Stimulated activated CD8-positive, alpha-beta memory T cell treated with anti-CD3 and anti-CD28 coated beads, Interleukin-15, amount 100 ng/mL, for 24 hours (primary cell): ENCODE measurements around the gene BCORL1.
A peak's percentile ranks its signal among the peaks of the same experiment; 100 is the strongest.

ENCODE experiments used
- DNase-seq: peaks from one replicate; pipeline ENCODE4 v3.0.0-alpha.2; 2020; ENCODE audit warnings: low read depth

Gene BCORL1

GRCh38 chrX:130014770-130015169 lies 32.3 kb downstream of the BCORL1 start:
- no peak for DNase-seq

DNA sequence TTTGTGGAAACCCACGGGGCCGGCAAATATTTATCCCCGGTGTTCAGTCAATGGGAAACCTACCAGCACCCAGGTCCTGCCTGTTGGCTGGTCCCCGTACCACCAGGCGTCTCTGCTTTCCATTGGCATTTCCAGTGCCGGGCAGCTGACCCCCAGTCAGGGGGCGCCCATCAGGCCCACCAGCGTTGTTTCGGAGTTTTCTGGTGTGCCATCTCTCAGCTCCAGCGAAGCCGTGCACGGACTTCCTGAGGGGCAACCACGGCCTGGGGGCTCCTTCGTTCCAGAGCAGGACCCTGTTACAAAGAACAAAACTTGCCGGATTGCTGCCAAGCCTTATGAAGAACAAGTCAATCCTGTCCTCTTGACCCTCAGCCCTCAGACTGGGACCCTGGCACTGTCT lies 32.7 kb downstream of the BCORL1 start:
- no peak for DNase-seq

- no peak for DNase-seq
These were observed 35.7 kb downstream of the BCORL1 start for GRCh38 chrX:130018143-130018542.

GRCh38 chrX:130020661-130021324 lies 38.4 kb downstream of the BCORL1 start:
- no peak for DNase-seq

DNA sequence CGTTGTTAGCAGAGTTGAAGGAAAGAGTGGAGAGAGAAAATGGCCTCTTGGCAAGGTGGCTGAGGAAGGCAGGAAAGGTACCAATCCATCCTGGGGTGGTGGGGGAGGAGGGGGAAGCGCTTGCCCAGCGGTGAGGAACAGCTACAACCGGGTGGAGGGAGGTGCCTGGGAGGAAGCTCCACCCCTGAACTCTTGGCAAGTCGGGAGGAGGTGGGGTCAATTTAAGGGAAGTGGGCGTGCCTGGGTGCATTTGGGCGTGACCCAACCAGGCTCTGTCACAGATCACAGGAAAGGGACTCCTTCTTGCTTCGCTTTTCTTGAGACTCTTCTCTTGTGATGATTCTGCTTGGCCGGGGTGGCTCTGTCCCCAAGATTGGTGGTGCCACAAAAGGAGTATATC lies 41.7 kb downstream of the BCORL1 start:
- peak; percentile 3 for DNase-seq

- no peak for DNase-seq
These were observed 42.8 kb downstream of the BCORL1 start for GRCh38 chrX:130025256-130025655.

DNA sequence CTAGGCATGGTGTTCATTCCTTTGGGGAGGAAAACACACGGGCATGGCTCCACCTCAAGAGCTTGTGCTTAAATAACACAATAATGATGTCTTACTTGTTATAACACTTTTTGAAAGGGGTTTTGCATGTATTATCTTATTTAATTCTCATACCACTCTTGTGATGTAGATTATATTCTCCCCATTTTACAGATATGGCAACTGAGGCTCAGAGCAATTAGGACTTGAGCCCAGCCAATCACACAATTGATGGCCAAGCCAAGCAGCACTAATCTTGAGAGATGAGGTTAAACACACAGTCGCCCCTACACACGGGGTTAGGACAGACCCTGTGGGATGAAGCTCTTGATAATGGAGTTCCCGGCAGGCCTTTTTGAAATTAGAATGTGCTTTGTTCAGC lies 45.1 kb downstream of the BCORL1 start:
- no peak for DNase-seq

- DNase-seq, result no peak
These were observed 45.8 kb downstream of the BCORL1 start for GRCh38 chrX:130028196-130028595.

GRCh38 chrX:130030826-130031225 lies 48.4 kb downstream of the BCORL1 start:
- no peak for DNase-seq

DNA sequence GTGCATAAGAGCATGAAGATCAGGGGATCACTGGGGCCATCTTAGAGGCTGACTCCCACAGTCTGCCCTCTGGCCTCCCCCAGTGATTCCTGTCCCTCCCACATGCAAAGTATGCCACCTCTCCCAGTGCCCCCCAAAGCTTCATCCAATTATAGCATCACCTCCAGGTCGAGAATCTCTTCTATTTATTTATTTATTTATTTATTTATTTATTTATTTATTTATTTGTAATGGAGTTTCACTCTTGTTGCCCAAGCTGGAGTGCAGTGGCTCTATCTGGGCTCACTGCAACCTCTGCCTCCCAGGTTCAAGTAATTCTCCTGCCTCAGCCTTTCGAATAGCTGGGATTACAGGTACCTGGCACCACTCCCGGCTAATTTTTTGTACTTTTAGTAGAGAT lies 50.1 kb downstream of the BCORL1 start:
- DNase-seq, result no peak

DNA sequence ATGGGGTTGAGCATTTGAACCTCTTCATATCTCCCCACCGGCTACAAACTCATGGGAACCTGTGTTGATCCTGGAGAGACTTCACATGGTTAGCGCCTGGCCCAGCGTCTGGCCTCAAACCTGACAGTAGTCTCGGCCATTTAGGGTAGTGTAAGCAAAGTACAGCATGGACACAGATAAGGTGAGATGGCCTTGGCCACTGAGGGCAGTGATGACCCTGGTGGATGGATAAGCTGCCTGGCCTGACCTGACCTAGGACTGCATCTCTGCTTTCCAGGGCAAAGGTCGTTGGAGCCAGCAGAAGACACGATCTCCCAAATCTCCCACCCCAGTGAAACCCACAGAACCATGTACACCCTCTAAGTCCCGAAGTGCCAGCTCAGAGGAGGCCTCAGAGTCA lies 51.7 kb downstream of the BCORL1 start:
- DNase-seq, result no peak

DNA sequence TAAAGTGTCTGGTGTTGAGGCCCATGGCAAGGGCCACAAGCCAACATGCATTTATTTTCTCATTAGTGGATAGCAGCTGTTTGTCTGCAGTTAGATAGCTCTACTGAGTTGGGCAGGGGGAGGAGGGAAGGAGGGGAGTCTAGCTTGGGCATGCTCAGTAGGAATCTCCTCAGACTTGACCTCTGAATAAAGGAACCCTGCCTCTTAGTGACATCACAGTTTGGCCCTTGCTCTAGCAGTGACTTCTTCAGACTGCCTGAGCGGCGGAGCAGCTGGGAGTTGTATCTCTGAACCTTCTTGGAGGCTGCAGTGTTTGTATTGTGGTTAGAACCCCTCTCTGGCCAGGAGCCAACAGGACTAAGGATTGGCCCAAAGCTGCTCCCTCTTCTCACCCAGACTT lies 57.4 kb downstream of the BCORL1 start:
- DNase-seq, result no peak

GRCh38 chrX:130047416-130047815 lies 65.0 kb downstream of the BCORL1 start:
- DNase-seq, result no peak

GRCh38 chrX:130048686-130049222 lies 66.3 kb downstream of the BCORL1 start:
- no peak for DNase-seq

DNA sequence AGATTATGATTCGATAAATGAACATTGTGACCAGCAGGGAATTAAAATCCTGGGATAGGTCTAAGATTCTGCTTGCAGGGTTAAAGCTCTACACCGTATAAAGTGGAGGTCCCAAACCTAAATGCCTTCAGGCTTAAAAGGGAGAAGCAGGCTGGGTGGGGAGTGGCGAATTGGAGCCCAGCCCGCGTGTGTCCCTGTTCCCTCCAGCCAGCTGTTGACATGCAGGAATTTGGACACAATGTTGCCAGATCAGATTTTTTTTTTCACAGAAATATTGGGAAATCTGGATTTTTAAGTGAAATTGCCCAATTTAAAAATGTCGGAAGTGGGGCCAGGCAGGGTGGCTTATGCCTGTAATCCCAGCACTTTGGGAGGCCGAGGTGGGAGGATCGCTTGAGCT lies 67.4 kb downstream of the BCORL1 start:
- DNase-seq, result no peak

DNA sequence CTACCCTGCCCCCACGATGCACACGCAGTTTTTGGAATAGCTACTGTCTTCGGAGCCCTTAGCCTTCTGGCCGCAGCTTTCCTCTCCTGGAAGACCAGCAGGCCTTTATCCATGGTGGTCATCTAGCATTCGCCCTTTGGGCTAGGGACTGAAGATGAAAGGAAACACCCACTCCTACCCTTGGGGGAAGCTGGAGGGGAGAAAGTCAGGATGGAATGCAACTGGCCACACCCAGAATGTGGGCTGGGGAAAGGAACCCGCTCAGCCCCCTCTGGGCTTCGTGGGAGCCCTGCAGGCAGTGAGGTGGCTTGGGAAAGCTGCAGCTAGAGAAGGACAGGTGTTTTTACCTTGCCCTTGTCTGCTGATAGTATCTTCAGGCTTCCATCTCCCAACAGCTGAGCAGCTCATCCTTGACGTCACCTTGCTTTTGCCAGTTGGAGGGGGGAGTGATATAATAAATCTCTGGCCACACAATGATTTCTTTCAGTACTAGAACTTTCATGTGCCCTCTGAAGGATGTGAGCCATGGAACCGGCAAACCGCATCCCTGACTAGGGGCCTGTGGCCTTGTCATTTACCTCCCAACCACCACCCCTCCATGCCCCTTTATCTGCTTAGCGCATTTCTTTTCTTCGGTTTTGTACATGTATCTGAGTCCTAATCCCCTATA lies 68.9 kb downstream of the BCORL1 start:
- no peak for DNase-seq

DNA sequence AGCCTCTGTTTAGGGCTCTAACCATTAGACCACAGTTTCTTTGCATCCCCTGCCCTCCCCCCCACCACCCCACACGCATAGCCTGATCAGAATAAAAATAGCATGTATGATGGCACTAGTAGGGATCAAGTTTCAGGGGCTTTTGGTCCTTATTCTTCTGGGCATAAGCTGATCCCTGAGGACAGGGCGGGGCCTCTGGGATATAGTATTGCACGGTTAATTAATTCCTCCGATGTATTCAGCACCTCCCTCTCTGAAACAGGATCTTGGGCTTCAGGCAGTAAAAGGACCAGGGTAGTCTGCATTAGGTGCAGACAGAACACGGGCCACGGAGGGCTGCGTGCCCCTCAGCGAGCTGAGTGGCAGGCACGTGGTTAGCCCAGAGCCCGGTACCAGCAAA lies 70.8 kb downstream of the BCORL1 start:
- DNase-seq, result no peak

GRCh38 chrX:130055103-130055502 lies 72.7 kb downstream of the BCORL1 start:
- no peak for DNase-seq

GRCh38 chrX:130055899-130056298 lies 73.5 kb downstream of the BCORL1 start:
- no peak for DNase-seq

- no peak for DNase-seq
These were observed 74.8 kb downstream of the BCORL1 start for GRCh38 chrX:130057209-130057608.

DNA sequence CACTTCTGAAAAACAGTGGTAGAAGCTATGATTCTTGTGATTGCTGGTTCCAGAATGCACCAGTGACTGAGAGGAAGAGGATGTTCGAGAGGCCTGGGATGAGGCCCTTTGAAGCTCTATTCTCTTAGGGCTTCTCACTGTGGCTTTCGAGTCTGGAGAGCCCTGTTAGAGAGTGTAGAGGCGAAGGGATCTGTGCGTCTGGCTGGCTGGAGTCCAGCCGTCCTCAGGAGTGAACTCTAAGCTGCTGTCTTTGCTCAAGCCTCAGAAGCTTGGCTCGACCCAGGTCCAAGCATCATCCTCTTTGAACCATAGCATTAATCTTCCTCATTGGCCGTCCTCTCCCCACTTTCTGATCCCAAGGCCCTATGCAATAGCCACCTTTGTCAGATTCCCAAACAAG lies 76.2 kb downstream of the BCORL1 start:
- no peak for DNase-seq

- DNase-seq, result peak; percentile 71
These were observed 78.0 kb downstream of the BCORL1 start for GRCh38 chrX:130060122-130061069.
